ENCODE measurements around the gene TMEM255B.

- TF ChIP-seq CTCF (IDR thresholded peaks at IDR 0.05 in 2 of 3, conservative IDR thresholded peaks at IDR 0.05 in 1 of 3; ENCODE audit: insufficient read depth in 2 of 3, low read depth in 1 of 3, low read length in 3 of 3) (no peak), NFE2 (IDR thresholded peaks at IDR 0.05; ENCODE audit: low read depth) (no peak), ZKSCAN3 (CRISPR knock-in tag; IDR thresholded peaks at IDR 0.05) (no peak), KDM4B (IDR thresholded peaks at IDR 0.05; ENCODE audit: borderline replicate concordance in 2 of 2, low read depth in 1 of 2) (no peak)
Measured at GRCh38 chr13:113811081-113811928, 52.3 kb downstream of the TMEM255B start.
